Pons (tissue), 1 donor: Measurements from ENCODE around the gene SREK1.
"Not testable (repeated sequence)": the region's sequence is repeated elsewhere in the genome, so short reads cannot be mapped to it uniquely, and the experiment has no call there.

ENCODE experiments used
- DNase-seq: peaks from one replicate; pipeline ENCODE4 v3.0.0-alpha.2; 2016; ENCODE audit warnings: low spot score

The SREK1 gene

GRCh38 chr5:66144074-66144833 lies at the start of gene SREK1:
SREK1 (plus strand) TSS chr5:66144300; CDS start chr5:66144377, 77 bp downstream.
- DNase-seq = peak; percentile 86

- DNase-seq = no peak
Measured at GRCh38 chr5:66100851-66101250, 43.2 kb upstream of the SREK1 start.

GRCh38 chr5:66113160-66113559 lies 30.9 kb upstream of the SREK1 start:
- no peak for DNase-seq

GRCh38 chr5:66118304-66118703 lies 25.8 kb upstream of the SREK1 start:
- no peak for DNase-seq

- DNase-seq = no peak
Measured at GRCh38 chr5:66122379-66123034, 21.6 kb upstream of the SREK1 start.

GRCh38 chr5:66129144-66129543 lies 15.0 kb upstream of the SREK1 start:
- DNase-seq = no peak

GRCh38 chr5:66130493-66130892 lies 13.6 kb upstream of the SREK1 start:
- DNase-seq = no peak

- DNase-seq = no peak
Measured at GRCh38 chr5:66134407-66134861, 9.7 kb upstream of the SREK1 start.

GRCh38 chr5:66136053-66136452 lies 8.0 kb upstream of the SREK1 start:
- DNase-seq = no peak

GRCh38 chr5:66136944-66137343 lies 7.2 kb upstream of the SREK1 start:
- DNase-seq = not testable (repeated sequence)

GRCh38 chr5:66138637-66139317 lies 5.3 kb upstream of the SREK1 start:
- DNase-seq = no peak

GRCh38 chr5:66139318-66139712 lies 4.8 kb upstream of the SREK1 start:
- DNase-seq = no peak

- no peak for DNase-seq
Measured at GRCh38 chr5:66142417-66142816, 1.7 kb upstream of the SREK1 start.

GRCh38 chr5:66143473-66144073 lies 527 bp upstream of the SREK1 start:
- DNase-seq = no peak

GRCh38 chr5:66144834-66145390 lies 812 bp downstream of the SREK1 start:
- DNase-seq = peak; percentile 76

- DNase-seq = no peak
Measured at GRCh38 chr5:66145737-66146136, 1.6 kb downstream of the SREK1 start.

- no peak for DNase-seq
Measured at GRCh38 chr5:66149950-66150349, 5.8 kb downstream of the SREK1 start.

GRCh38 chr5:66151030-66151429 lies 6.9 kb downstream of the SREK1 start:
- no peak for DNase-seq

GRCh38 chr5:66151491-66151890 lies 7.4 kb downstream of the SREK1 start:
- no peak for DNase-seq

GRCh38 chr5:66157046-66157445 lies 12.9 kb downstream of the SREK1 start:
- no peak for DNase-seq

GRCh38 chr5:66161356-66161755 lies 17.3 kb downstream of the SREK1 start:
- no peak for DNase-seq
